DMS114 treated with DMSO at 0.1 percent for 48 hours (cell line): Measurements from ENCODE around the gene ARSB.
A peak's percentile ranks its signal among the peaks of the same experiment; 100 is the strongest.

Source experiments
- DNase-seq: peaks from one replicate; lab custom pipeline; 2025; ENCODE audit not compliant: unreplicated experiment; lab: John Stamatoyannopoulos, UW

ARSB gene

GRCh38 chr5:78985116-78985724 lies at the start of gene ARSB:
Gene ARSB (minus strand): TSS chr5:78985310. CDS start chr5:78985248, 62 bp downstream.
- no peak for DNase-seq

GRCh38 chr5:79032782-79033181 lies 47.7 kb upstream of the ARSB start:
- no peak for DNase-seq

- no peak for DNase-seq
Observed at GRCh38 chr5:79032031-79032695, 47.1 kb upstream of the ARSB start.

- DNase-seq, result no peak
Observed at GRCh38 chr5:79031485-79031867, 46.4 kb upstream of the ARSB start.

DNA sequence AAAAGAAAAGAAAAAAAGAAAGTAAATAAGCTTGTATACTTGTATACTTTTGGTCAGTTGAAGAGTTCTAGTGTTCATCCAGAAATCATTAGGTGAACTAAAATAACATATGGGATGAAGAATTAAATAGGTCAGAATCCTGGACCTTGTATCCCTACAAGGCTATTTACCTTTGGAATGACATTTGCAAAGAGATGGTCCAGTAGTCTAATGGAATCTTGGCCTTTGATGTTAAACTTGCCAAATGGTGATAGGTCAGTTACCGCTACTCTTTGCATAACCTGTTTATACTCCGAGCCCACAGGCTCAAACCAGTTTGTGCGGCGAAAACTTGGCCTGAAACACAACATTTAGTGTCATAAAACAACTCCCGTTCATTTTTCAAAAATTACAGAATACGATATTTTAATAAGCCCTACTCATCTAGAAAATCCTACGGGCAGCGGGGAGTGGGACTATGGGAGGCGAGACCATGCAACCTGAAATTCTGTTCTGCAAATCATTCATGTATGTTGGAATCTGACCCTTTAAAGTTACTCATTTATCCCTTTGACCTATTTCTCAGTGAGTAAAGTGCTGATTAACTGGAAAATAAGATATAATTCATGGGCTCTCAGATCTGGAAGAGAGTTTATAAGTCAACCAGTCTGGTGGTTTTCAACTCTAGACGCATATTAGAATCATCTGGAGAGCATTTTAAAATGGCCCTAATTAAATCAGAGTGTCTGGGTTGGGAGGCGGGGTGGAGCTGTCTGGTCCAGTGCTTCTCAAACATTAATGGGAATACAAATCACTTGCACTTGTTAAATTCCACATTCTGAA lies 45.8 kb upstream of the ARSB start:
- no peak for DNase-seq

DNA sequence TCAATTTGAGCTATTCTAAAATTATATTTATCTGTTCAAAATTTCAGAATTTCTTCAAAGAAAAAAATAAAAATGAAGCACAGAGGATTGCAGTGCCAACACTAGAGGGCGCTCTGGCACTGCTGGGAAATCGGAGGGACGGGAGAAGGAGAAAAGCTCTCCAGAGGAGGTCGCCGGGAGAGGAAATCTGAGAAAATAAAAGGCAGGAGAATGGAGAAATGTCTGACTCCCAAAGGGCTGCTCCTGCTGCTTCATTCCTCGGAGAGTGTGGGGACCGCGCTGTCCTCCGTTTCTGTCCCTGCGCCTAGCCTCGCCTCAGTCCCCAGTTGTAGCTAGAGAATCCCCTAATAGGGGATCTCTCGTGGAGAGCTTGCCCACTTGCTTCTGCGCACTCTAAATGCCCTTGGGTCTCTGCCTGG lies 40.0 kb upstream of the ARSB start:
- DNase-seq, result peak; percentile 65

DNA sequence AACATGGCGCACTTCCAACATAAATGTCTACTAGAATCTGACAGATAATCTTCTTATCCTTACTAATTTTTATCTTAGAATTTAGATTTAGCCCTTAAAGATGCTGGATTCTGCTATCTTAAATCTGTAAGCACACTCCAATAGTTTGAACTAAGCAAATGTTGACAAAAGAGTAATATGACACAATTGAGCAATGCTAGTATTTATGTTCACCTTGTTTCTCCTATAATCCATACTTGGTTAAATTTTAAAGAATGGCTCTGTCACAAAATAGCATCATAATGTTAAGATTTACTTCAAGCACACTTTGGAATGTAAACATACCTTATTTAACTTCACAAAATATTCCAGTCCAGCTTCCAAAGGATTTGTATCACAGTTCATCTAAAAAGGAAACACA lies 38.8 kb upstream of the ARSB start:
- no peak for DNase-seq

GRCh38 chr5:79023348-79023747 lies 38.2 kb upstream of the ARSB start:
- DNase-seq, result no peak

- no peak for DNase-seq
Observed at GRCh38 chr5:79022771-79023170, 37.7 kb upstream of the ARSB start.

- DNase-seq, result no peak
Observed at GRCh38 chr5:79021753-79022152, 36.6 kb upstream of the ARSB start.

GRCh38 chr5:79020861-79021561 lies 35.9 kb upstream of the ARSB start:
- peak; percentile 50 for DNase-seq

- no peak for DNase-seq
Observed at GRCh38 chr5:79014631-79015030, 29.5 kb upstream of the ARSB start.

GRCh38 chr5:79011869-79012268 lies 26.8 kb upstream of the ARSB start:
- DNase-seq, result no peak

DNA sequence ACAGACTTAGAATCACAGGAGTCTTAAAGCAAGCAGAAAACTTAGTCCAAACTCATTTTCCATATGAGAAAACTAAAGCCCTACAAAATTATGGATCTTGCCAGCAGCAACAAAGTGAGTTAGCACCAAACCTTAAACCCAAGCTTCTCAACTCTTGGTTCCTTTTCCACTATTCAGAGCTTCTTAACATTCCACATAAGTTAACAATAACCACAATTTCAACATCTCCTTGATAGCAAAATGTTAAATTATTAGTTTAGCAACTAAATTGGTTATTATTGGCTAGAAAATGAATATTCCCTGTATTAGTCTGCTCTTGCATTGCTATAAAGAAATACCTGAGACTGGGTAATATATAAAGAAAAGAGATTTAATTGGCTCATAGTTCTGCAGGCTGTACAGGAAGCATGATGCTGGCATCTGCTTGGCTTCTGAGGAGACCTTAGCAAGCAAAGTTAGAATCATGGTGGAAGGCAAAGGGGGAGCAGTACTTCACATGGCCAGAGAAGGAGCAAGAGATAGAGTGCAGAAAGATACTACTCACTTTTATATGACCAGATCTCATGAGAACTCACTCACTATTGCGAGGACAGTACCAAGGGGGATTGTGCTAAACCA lies 26.2 kb upstream of the ARSB start:
- DNase-seq, result no peak

DNA sequence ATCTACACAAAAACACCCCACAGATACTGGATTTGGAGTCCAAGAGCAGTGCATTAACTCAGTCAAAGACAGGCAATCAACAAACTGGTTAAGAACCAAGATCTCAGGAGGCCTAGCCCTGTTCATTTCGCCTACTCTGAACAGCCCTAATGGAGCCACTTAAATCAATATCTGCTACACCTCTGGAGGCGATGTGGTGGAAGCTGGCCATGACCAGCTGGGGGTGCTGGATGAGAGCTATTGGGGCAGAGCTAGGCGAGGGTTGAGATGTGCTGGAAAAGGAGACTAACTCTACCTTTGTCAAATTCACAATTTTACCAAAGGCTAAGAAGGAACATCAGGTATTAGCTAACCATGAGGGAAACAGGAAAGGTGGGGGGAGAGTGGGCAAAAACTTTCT lies 23.3 kb upstream of the ARSB start:
- DNase-seq, result no peak

DNA sequence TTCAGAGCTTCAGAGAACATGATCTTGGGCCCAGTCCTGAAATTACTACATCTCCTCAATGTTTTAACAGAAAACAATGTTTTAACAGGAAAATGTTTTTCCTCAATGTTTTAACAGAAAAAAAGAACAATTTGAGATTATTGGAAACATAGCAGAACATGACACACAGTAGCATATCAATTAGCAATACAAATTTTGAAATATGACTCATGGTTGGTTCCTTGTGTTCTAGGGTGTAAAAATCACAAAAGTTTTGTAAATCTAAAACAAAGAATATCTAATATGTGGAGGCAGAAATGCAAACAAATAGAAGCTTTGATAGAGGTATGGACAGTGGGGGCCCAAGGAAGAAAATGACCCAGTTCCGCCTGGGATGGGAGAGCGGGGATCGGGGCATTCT lies 22.8 kb upstream of the ARSB start:
- no peak for DNase-seq

DNA sequence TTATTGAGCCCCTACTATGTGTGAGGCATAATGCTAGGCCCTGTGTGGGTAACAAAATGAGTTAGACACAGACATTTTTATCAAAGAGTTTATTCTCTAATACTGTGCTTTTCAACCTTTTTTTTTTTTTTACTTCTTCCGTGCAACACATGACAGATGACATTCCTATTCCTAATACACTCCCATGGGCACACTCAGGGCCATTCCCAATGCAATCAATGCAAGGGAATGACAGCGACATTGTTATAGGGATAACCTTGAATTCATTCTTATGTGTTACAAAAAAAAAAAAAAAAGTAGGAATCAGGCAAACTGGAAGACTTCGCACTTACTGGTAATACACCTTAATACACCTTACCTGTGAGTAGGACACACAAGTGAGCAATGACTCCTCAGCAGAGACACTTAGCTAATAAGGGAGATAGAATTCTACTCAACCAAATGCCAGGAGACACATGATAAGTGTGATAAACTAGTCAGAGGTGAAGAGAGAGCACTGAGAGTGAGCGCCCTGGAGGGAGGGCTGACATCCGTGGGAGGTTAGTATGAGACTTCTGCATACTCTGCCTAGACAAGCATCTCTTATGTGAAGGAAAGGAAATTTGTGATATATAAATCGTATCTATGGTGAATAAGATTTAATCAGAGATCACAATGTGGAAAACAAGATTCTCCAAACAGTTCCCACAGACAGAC lies 21.0 kb upstream of the ARSB start:
- DNase-seq, result no peak

GRCh38 chr5:79005151-79005550 lies 20.0 kb upstream of the ARSB start:
- no peak for DNase-seq

- no peak for DNase-seq
Observed at GRCh38 chr5:79002374-79002773, 17.3 kb upstream of the ARSB start.

DNA sequence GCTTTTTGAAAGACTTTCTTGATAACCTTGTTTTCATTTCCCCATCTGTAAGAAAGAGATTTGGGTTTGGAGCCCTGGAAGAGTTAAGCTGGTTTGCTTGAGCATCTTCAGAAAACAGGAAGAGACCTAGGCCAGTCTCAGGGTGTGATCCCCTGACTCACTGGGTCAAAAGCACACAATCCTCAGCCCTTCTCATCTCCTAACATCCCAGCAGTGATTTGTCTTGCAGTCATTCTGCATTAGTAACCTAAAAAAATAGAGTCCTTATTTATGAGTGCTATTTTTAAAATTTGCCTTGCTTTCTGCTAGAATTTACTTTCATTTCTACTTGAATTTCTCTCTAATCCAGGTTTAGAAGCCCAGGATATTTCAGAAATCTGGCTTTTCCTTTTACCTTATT lies 16.4 kb upstream of the ARSB start:
- no peak for DNase-seq

GRCh38 chr5:78997090-78997489 lies 12.0 kb upstream of the ARSB start:
- DNase-seq, result no peak
